GM23338 (cell line): ENCODE data around the gene ZCCHC14. TPM values are rescaled to one million over a fixed set of nuclear protein-coding genes. Genes with fewer than 3 reads are reported as not detected.

Experiments
- ATAC-seq: fragments of 200-7000 bp; cut with Tn5 transposase; 3 replicates; pipeline ENCODE4 v1.9.1; 2020
- DNase-seq: peaks from one replicate; pipeline ENCODE4 v3.0.0-alpha.2; 2015; ENCODE audit warnings: low spot score
- H2AFZ ChIP-seq: fragments of 200-600 bp; sonication (generic); 2 replicates; pipeline ENCODE4 v1.8.0; 2016; ENCODE audit warnings: antibody characterized with exemption, mild to moderate bottlenecking, moderate library complexity
- H3F3A ChIP-seq: fragments of 200-600 bp; sonication (generic); replicated peaks from 2 replicates; pipeline ENCODE4 v1.8.0; 2017; ENCODE audit warnings: antibody characterized with exemption, mixed run types, low read depth
- H3K27ac ChIP-seq: fragments of 200-600 bp; sonication (generic); 2 replicates; pipeline ENCODE4 v1.6.1; 2016; ENCODE audit warnings: low read depth
- H3K27me3 ChIP-seq: fragments of 200-600 bp; sonication (generic); 2 replicates; pipeline ENCODE4 v1.8.0; 2016; ENCODE audit warnings: mild to moderate bottlenecking, mixed run types, moderate library complexity; ENCODE audit not compliant: insufficient read depth
- H3K36me3 ChIP-seq: fragments of 200-600 bp; sonication (generic); 2 replicates; pipeline ENCODE4 v1.8.0; 2016; ENCODE audit warnings: mild to moderate bottlenecking; ENCODE audit not compliant: insufficient read depth
- H3K4me1 ChIP-seq: fragments of 200-600 bp; sonication (generic); 2 replicates; pipeline ENCODE4 v1.8.0; 2016; ENCODE audit warnings: mild to moderate bottlenecking, moderate library complexity; ENCODE audit not compliant: insufficient read depth
- H3K4me2 ChIP-seq: fragments of 200-600 bp; sonication (generic); 2 replicates; pipeline ENCODE4 v1.7.1; 2017; ENCODE audit warnings: mixed run types
- H3K4me3 ChIP-seq: fragments of 200-600 bp; sonication (generic); 2 replicates; pipeline ENCODE4 v1.6.1; 2016; ENCODE audit warnings: mixed run types
- H3K79me2 ChIP-seq: fragments of 200-600 bp; sonication (generic); replicated peaks from 2 replicates; pipeline ENCODE4 v1.8.0; 2017; ENCODE audit warnings: mild to moderate bottlenecking; ENCODE audit not compliant: insufficient read depth
- H3K9me2 ChIP-seq: fragments of 200-600 bp; sonication (generic); 2 replicates; pipeline ENCODE4 v1.8.0; 2017; ENCODE audit not compliant: insufficient read depth
- H4K20me1 ChIP-seq: fragments of 200-600 bp; sonication (generic); replicated peaks from 2 replicates; pipeline ENCODE4 v1.8.0; 2017; ENCODE audit warnings: mild to moderate bottlenecking; ENCODE audit not compliant: insufficient read depth
- H3K27ac Mint-ChIP-seq: 2 replicates; pipeline ENCODE4 v1.8.0; 2020; ENCODE audit warnings: inconsistent platforms, mild to moderate bottlenecking, moderate library complexity, mixed read lengths
- H3K27me3 Mint-ChIP-seq: 3 replicates; pipeline ENCODE4 v1.8.0; 2022; ENCODE audit warnings: low read depth, mild to moderate bottlenecking, moderate library complexity, mixed read lengths, inconsistent platforms; ENCODE audit not compliant: insufficient read depth, poor library complexity
- H3K36me3 Mint-ChIP-seq: 3 replicates; pipeline ENCODE4 v1.8.0; 2021; ENCODE audit warnings: low read depth, mild to moderate bottlenecking, inconsistent platforms, moderate library complexity, mixed read lengths
- H3K4me1 Mint-ChIP-seq: 3 replicates; pipeline ENCODE4 v1.8.0; 2020; ENCODE audit warnings: mild to moderate bottlenecking, inconsistent platforms, mixed read lengths
- H3K4me3 Mint-ChIP-seq: 3 replicates; pipeline ENCODE4 v1.8.0; 2021; ENCODE audit warnings: moderate library complexity, mild to moderate bottlenecking, inconsistent platforms, mixed read lengths
- H3K9me3 Mint-ChIP-seq: 3 replicates; pipeline ENCODE4 v1.8.0; 2020; ENCODE audit warnings: moderate library complexity, mild to moderate bottlenecking, inconsistent platforms, mixed read lengths
- CREB1 ChIP-seq: fragments of 250-450 bp; sonication (Bioruptor Pico); IDR thresholded peaks from 2 replicates; pipeline ENCODE4 v1.5.0; 2020; ENCODE audit warnings: low read depth, mild to moderate bottlenecking, moderate library complexity
- EZH2 ChIP-seq: fragments of 200-600 bp; sonication (generic); IDR thresholded peaks from one replicate; pipeline ENCODE4 v1.8.0; 2017; ENCODE audit warnings: antibody characterized with exemption, mild to moderate bottlenecking, low read depth; ENCODE audit not compliant: unreplicated experiment
- EZH2phosphoT487 ChIP-seq: fragments of 200-600 bp; sonication (generic); IDR thresholded peaks from one replicate; pipeline ENCODE4 v1.8.1; 2018; ENCODE audit warnings: antibody characterized with exemption; ENCODE audit not compliant: unreplicated experiment
- JUNB ChIP-seq: IDR thresholded peaks from one replicate; pipeline ENCODE4 v1.6.1; 2016; ENCODE audit warnings: antibody characterized with exemption; ENCODE audit not compliant: unreplicated experiment
- NANOG ChIP-seq: IDR thresholded peaks from 2 replicates; pipeline ENCODE4 v1.6.1; 2016; ENCODE audit warnings: antibody characterized with exemption, borderline replicate concordance
- POLR2AphosphoS5 ChIP-seq: IDR thresholded peaks from 2 replicates; pipeline ENCODE4 v1.6.1; 2016; ENCODE audit warnings: antibody characterized with exemption, low read depth
- STAT1 ChIP-seq: IDR thresholded peaks from one replicate; pipeline ENCODE4 v1.6.1; 2016; ENCODE audit warnings: antibody characterized with exemption; ENCODE audit not compliant: unreplicated experiment
- ZNF114 ChIP-seq: fragments of 250-450 bp; sonication (Bioruptor Pico); IDR thresholded peaks from 2 replicates; pipeline ENCODE4 v1.5.0; 2020; ENCODE audit warnings: mild to moderate bottlenecking, moderate library complexity
- ZNF331 ChIP-seq: fragments of 250-450 bp; sonication (Bioruptor Pico); IDR thresholded peaks from 2 replicates; pipeline ENCODE4 v1.5.0; 2020; ENCODE audit warnings: low read depth, mild to moderate bottlenecking, moderate library complexity
- polyA plus RNA-seq: library from polyadenylated mRNA; unstranded; fragments of >200 nt; fragmentation: Nextera tagmentation; extraction: Ambion mirVana; gene quantifications from 2 replicates; pipeline ENCODE4 v1.2.1, GENCODE V29; 2016
- total RNA-seq: library from RNA; depleted of rRNA; stranded (reverse); fragments of >200 nt; shearing (Covaris generic); gene quantifications from 2 replicates; pipeline ENCODE4 v1.2.3, GENCODE V29; 2014
- TF ChIP-seq, protein P1 (sequence below): fragments of 250-450 bp; sonication (Bioruptor Pico); IDR thresholded peaks from 2 replicates; pipeline ENCODE4 v1.5.0; 2020; ENCODE audit warnings: mild to moderate bottlenecking, moderate library complexity
- TF ChIP-seq, protein P2 (sequence below): IDR thresholded peaks from one replicate; pipeline ENCODE4 v1.6.1; 2018; ENCODE audit warnings: antibody characterized with exemption; ENCODE audit not compliant: unreplicated experiment
- TF ChIP-seq, protein P3 (sequence below): IDR thresholded peaks from 2 replicates; pipeline ENCODE4 v1.6.1; 2016; ENCODE audit warnings: antibody characterized with exemption

The ZCCHC14 gene
- total and polyA plus RNA-seq, 2 experiments from 2014 or later: 6.8 to 22.4 TPM

DNA sequence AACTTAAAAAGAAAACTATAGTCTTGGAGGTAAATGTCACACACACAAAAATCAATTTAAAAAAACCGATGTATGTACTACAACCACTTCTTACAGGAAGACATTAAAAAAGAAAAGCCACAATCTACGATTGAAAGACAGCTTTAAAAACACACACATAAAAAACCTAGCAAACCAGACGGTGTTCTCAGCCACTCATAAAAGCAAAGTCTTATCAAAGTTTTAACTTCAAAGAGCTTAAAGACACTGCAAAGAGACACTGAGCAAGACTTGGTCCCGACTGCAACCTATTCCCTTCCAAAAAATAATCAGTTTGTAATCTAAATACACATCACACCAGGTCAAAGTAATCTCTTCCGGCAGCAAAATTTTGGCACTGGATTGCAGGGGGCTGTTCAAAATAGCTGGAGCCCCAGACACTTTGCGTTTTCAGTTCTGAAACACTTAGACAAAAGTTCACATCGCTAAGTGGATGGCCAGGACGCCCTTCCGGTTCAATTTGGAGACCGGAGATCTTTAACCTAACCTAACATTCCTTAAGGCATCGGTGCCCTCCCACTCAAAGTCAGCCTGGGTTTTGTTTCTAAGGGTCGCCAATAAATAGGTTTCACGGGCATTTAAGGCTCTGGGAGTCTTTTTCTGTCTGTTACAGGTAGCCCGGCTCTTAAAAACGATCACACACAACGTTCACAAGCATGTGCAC lies 2.6 kb downstream of the ZCCHC14 start:
- no peak overlapping the region for H3K27ac Mint-ChIP-seq
- no peaks in the 10 kb centered on the region; the same call in 2 of the 3 replicates for H3K9me3 Mint-ChIP-seq
- H3K4me1 ChIP-seq: peaks cover 21% of the 10 kb centered on the region
- peaks cover 14% of the 10 kb centered on the region for H3K27me3 ChIP-seq
- peaks cover 53% of the 10 kb centered on the region for H3K4me1 Mint-ChIP-seq
- peaks cover 3% of the 10 kb centered on the region; the same call in 2 of the 3 replicates for H3K36me3 Mint-ChIP-seq
- H3K27me3 Mint-ChIP-seq: peaks cover 16% of the 10 kb centered on the region
- H4K20me1 ChIP-seq: peaks cover 48% of the 10 kb centered on the region
- peak overlapping the region; percentile 83 for H3K4me2 ChIP-seq
- H3K4me3 ChIP-seq: peak overlapping the region; percentile 61
- H3K36me3 ChIP-seq: no peaks in the 10 kb centered on the region
- H3K27ac ChIP-seq: no peak overlapping the region
- H2AFZ ChIP-seq: no peak overlapping the region
- no peaks in the 10 kb centered on the region for H3F3A ChIP-seq
- DNase-seq: no peak
- peaks cover 57% of the 10 kb centered on the region for H3K79me2 ChIP-seq
- TF ChIP-seq, protein P1, sequence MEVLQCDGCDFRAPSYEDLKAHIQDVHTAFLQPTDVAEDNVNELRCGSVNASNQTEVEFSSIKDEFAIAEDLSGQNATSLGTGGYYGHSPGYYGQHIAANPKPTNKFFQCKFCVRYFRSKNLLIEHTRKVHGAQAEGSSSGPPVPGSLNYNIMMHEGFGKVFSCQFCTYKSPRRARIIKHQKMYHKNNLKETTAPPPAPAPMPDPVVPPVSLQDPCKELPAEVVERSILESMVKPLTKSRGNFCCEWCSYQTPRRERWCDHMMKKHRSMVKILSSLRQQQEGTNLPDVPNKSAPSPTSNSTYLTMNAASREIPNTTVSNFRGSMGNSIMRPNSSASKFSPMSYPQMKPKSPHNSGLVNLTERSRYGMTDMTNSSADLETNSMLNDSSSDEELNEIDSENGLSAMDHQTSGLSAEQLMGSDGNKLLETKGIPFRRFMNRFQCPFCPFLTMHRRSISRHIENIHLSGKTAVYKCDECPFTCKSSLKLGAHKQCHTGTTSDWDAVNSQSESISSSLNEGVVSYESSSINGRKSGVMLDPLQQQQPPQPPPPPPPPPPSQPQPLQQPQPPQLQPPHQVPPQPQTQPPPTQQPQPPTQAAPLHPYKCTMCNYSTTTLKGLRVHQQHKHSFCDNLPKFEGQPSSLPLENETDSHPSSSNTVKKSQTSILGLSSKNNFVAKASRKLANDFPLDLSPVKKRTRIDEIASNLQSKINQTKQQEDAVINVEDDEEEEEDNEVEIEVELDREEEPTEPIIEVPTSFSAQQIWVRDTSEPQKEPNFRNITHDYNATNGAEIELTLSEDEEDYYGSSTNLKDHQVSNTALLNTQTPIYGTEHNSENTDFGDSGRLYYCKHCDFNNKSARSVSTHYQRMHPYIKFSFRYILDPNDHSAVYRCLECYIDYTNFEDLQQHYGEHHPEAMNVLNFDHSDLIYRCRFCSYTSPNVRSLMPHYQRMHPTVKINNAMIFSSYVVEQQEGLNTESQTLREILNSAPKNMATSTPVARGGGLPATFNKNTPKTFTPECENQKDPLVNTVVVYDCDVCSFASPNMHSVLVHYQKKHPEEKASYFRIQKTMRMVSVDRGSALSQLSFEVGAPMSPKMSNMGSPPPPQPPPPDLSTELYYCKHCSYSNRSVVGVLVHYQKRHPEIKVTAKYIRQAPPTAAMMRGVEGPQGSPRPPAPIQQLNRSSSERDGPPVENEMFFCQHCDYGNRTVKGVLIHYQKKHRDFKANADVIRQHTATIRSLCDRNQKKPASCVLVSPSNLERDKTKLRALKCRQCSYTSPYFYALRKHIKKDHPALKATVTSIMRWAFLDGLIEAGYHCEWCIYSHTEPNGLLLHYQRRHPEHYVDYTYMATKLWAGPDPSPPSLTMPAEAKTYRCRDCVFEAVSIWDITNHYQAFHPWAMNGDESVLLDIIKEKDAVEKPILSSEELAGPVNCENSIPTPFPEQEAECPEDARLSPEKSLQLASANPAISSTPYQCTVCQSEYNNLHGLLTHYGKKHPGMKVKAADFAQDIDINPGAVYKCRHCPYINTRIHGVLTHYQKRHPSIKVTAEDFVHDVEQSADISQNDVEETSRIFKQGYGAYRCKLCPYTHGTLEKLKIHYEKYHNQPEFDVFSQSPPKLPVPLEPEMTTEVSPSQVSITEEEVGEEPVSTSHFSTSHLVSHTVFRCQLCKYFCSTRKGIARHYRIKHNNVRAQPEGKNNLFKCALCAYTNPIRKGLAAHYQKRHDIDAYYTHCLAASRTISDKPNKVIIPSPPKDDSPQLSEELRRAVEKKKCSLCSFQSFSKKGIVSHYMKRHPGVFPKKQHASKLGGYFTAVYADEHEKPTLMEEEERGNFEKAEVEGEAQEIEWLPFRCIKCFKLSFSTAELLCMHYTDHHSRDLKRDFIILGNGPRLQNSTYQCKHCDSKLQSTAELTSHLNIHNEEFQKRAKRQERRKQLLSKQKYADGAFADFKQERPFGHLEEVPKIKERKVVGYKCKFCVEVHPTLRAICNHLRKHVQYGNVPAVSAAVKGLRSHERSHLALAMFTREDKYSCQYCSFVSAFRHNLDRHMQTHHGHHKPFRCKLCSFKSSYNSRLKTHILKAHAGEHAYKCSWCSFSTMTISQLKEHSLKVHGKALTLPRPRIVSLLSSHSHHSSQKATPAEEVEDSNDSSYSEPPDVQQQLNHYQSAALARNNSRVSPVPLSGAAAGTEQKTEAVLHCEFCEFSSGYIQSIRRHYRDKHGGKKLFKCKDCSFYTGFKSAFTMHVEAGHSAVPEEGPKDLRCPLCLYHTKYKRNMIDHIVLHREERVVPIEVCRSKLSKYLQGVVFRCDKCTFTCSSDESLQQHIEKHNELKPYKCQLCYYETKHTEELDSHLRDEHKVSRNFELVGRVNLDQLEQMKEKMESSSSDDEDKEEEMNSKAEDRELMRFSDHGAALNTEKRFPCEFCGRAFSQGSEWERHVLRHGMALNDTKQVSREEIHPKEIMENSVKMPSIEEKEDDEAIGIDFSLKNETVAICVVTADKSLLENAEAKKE (CRISPR knock-in tag): no peak
- no peak for TF ChIP-seq CREB1
- TF ChIP-seq, protein P2, sequence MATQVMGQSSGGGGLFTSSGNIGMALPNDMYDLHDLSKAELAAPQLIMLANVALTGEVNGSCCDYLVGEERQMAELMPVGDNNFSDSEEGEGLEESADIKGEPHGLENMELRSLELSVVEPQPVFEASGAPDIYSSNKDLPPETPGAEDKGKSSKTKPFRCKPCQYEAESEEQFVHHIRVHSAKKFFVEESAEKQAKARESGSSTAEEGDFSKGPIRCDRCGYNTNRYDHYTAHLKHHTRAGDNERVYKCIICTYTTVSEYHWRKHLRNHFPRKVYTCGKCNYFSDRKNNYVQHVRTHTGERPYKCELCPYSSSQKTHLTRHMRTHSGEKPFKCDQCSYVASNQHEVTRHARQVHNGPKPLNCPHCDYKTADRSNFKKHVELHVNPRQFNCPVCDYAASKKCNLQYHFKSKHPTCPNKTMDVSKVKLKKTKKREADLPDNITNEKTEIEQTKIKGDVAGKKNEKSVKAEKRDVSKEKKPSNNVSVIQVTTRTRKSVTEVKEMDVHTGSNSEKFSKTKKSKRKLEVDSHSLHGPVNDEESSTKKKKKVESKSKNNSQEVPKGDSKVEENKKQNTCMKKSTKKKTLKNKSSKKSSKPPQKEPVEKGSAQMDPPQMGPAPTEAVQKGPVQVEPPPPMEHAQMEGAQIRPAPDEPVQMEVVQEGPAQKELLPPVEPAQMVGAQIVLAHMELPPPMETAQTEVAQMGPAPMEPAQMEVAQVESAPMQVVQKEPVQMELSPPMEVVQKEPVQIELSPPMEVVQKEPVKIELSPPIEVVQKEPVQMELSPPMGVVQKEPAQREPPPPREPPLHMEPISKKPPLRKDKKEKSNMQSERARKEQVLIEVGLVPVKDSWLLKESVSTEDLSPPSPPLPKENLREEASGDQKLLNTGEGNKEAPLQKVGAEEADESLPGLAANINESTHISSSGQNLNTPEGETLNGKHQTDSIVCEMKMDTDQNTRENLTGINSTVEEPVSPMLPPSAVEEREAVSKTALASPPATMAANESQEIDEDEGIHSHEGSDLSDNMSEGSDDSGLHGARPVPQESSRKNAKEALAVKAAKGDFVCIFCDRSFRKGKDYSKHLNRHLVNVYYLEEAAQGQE: no peak
- TF ChIP-seq STAT1: no peak
- TF ChIP-seq ZNF114 (CRISPR knock-in tag): no peak
- no peak for TF ChIP-seq NANOG
- TF ChIP-seq EZH2phosphoT487: no peak
- TF ChIP-seq, protein P3, sequence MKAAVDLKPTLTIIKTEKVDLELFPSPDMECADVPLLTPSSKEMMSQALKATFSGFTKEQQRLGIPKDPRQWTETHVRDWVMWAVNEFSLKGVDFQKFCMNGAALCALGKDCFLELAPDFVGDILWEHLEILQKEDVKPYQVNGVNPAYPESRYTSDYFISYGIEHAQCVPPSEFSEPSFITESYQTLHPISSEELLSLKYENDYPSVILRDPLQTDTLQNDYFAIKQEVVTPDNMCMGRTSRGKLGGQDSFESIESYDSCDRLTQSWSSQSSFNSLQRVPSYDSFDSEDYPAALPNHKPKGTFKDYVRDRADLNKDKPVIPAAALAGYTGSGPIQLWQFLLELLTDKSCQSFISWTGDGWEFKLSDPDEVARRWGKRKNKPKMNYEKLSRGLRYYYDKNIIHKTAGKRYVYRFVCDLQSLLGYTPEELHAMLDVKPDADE: no peak
- TF ChIP-seq ZNF331 (CRISPR knock-in tag): no peak
- no peak for TF ChIP-seq EZH2
- TF ChIP-seq JUNB: no peak
- TF ChIP-seq POLR2AphosphoS5: no peak
- H3K4me3 Mint-ChIP-seq: peak overlapping the region; percentile 73
- no peak for ATAC-seq
- H3K9me2 ChIP-seq: no peaks in the 10 kb centered on the region
